ENCODE data around the gene EXOC6B.

DNA sequence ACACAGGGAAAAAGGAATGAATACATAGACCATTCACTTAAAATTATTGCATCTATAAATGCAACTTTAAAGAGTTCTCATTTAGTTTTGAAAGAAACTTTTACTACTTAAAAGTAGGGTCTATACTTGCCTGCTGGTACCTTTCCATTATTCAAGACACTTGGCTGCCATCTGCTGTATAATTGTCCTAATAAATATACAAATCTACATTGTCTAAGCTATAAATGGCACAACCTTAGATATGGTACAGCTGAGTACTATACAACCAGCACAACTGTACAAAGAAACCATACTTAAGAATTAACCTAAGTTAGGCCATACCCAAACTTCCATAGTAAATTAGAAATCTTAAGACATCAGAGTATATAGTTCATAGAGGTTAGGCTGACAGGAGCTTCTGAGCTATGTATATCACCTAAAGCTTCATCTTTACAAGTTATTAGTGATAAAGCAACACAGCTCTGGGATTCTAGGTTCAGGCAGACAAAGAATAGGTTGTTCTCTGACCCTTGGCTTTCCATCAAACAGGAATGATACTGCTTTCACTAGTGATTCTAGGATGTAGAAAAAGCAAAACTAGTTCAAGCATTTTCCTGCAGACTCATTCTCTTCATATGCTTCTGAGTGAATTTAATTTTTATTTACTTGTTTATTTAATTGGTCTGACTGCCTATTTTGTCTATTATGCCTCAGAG is 22.1 kb downstream of the EXOC6B start:
- TF ChIP-seq SUZ12 (IDR thresholded peaks at IDR 0.05; ENCODE audit: extremely low read depth, insufficient read depth, insufficient read length) (no peak), YY1 (IDR thresholded peaks at IDR 0.05; ENCODE audit: insufficient read depth, insufficient read length) (no peak)

All from NT2/D1 (cell line).